ENCODE results near the gene HNRNPU.

HNRNPU gene

GRCh38 chr1:244843148-244843978, 21.0 kb downstream of the HNRNPU start:
- no peak for TF ChIP-seq CTCF (IDR thresholded peaks at IDR 0.05; ENCODE audit: low read depth, low read length, missing control alignments)
- no peak for DNase-seq (ENCODE audit: low read depth)
- no peak overlapping the region for H3K4me3 ChIP-seq (ENCODE audit: low read depth, low read length)
- in situ Hi-C loops (cut with HindIII; ENCODE audit: low sequenced_read_pairs): no loop called here

- TF ChIP-seq CTCF (IDR thresholded peaks at IDR 0.05; ENCODE audit: low read depth, low read length, missing control alignments): no peak
- H3K4me3 ChIP-seq (ENCODE audit: low read depth, low read length): no peak overlapping the region
- in situ Hi-C loops (cut with HindIII; ENCODE audit: low sequenced_read_pairs): no loop called here
- no peak for DNase-seq (ENCODE audit: low read depth)
Observed at GRCh38 chr1:244841273-244841927, 22.9 kb downstream of the HNRNPU start.

DNA sequence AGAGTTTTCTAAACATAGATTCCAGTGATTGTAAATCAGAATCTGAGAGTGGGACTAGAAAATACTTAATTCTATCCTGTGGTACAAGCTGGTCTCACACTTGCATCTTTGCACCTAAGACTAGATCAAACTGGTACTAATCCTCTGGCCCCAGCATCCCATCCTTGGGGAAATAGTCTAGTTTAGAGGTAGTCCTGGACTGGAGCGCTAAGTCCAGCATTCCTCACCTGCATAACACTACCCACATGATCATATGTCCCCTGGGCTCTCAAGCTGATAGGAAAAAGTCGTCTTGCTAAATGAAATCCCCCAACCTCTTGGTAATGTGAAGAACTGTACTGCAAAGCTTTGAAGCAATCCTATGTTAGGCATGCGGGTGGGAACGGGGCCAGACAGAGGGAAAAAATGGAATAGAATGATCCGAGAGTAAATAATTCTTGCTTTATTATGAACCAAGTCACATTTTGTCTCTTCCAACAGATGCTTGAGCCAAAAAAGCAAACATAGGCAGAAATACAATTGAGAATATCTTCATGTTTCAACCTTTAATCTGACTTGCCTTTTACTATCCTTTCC, 24.0 kb downstream of the HNRNPU start:
- TF ChIP-seq CTCF (IDR thresholded peaks at IDR 0.05; ENCODE audit: low read depth, low read length, missing control alignments): no peak
- H3K4me3 ChIP-seq (ENCODE audit: low read depth, low read length): no peak overlapping the region
- in situ Hi-C loops (cut with HindIII; ENCODE audit: low sequenced_read_pairs): no loop called here
- DNase-seq (ENCODE audit: low read depth): no peak

GRCh38 chr1:244839656-244840055, 24.7 kb downstream of the HNRNPU start:
- DNase-seq (ENCODE audit: low read depth): no peak
- H3K4me3 ChIP-seq (ENCODE audit: low read depth, low read length): no peak overlapping the region
- in situ Hi-C loops (cut with HindIII; ENCODE audit: low sequenced_read_pairs): no loop called here
- no peak for TF ChIP-seq CTCF (IDR thresholded peaks at IDR 0.05; ENCODE audit: low read depth, low read length, missing control alignments)

- in situ Hi-C loops (cut with HindIII; ENCODE audit: low sequenced_read_pairs): no loop called here
- no peak for TF ChIP-seq CTCF (IDR thresholded peaks at IDR 0.05; ENCODE audit: low read depth, low read length, missing control alignments)
- H3K4me3 ChIP-seq (ENCODE audit: low read depth, low read length): no peak overlapping the region
- no peak for DNase-seq (ENCODE audit: low read depth)
Observed at GRCh38 chr1:244837597-244838258, 26.6 kb downstream of the HNRNPU start.

DNA sequence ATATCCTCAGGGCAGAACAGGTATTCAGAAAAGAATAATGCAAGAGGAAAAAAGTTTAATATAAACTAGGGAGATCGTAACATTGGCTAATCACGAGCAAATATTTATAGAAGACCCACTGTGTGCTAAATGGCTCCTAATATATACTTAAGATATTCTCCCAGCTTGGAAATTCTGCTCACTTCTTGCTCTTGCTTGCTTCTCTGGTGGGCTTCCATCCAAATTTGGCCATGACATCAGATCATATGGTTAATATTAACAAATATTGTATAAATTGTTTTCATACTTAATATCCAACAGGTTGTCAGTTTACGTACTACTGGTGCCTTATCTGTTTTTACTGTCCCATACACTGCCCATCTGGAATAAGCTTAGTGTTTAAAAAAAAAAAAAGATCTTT, 27.8 kb downstream of the HNRNPU start:
- no peak for DNase-seq (ENCODE audit: low read depth)
- H3K4me3 ChIP-seq (ENCODE audit: low read depth, low read length): peak overlapping the region; percentile 63
- in situ Hi-C loops (cut with HindIII; ENCODE audit: low sequenced_read_pairs): no loop called here
- TF ChIP-seq CTCF (IDR thresholded peaks at IDR 0.05; ENCODE audit: low read depth, low read length, missing control alignments): no peak
